Activated CD4-positive, alpha-beta T cell treated with anti-CD3 and anti-CD28 coated beads for 36 hours (primary cell): ENCODE measurements around the gene SIGLEC9. TPM values are rescaled to one million over a fixed set of nuclear protein-coding genes. Genes with fewer than 3 reads are reported as not detected.
"Not testable (repeated sequence)": the region's sequence is repeated elsewhere in the genome, so short reads cannot be mapped to it uniquely, and the experiment has no call there.

Source experiments
- ATAC-seq: fragments of 200-7000 bp; cut with Tn5 transposase; one replicate; pipeline ENCODE4 v1.10.0; 2021; ENCODE audit warnings: mild to moderate bottlenecking, moderate library complexity
- CTCF ChIA-PET: fragments of 350-600 bp; sonication (Branson Sonifier 250); formaldehyde crosslinking; loops from one replicate; lab custom pipeline; 2021; ENCODE audit warnings: antibody characterized with exemption; lab: Charles Lee
- POLR2A ChIA-PET: fragments of 350-600 bp; sonication (Branson Sonifier 250); formaldehyde crosslinking; loops from one replicate; lab custom pipeline; 2021; ENCODE audit warnings: antibody characterized with exemption, inconsistent platforms; lab: Charles Lee
- DNase-seq: peaks from one replicate; pipeline ENCODE4 v3.0.0-alpha.2; 2020
- H3K27ac Mint-ChIP-seq: one replicate; pipeline ENCODE4 v1.8.0; 2021; ENCODE audit warnings: mixed read lengths
- H3K27me3 Mint-ChIP-seq: one replicate; pipeline ENCODE4 v1.8.0; 2021; ENCODE audit warnings: mixed read lengths
- H3K36me3 Mint-ChIP-seq: one replicate; pipeline ENCODE4 v1.8.0; 2021; ENCODE audit warnings: low read depth, mixed read lengths
- H3K4me1 Mint-ChIP-seq: one replicate; pipeline ENCODE4 v1.8.0; 2021; ENCODE audit warnings: mixed read lengths
- H3K4me3 Mint-ChIP-seq: one replicate; pipeline ENCODE4 v1.8.0; 2021; ENCODE audit warnings: mild to moderate bottlenecking, moderate library complexity, mixed read lengths
- H3K9me3 Mint-ChIP-seq: one replicate; pipeline ENCODE4 v1.8.0; 2021; ENCODE audit warnings: low read depth, mixed read lengths
- intact Hi-C, 2 experiments: fragments of 100-400 bp; cut with DNase I in 1 of 2; cut with micrococcal nuclease in 1 of 2; formaldehyde crosslinking; loops; one replicate each; pipeline versions ENCODE4 v1.14.2 to v1.15.1; 2022 to 2024; cut with DNase I, micrococcal nuclease
- total RNA-seq, 2 experiments: library from RNA; stranded (reverse); gene quantifications; one replicate each; pipeline ENCODE4 v1.2.3, GENCODE V29; 2021

SIGLEC9 gene
- total RNA-seq, 2 experiments from 2014 or later, result 0.37 to 0.49 TPM

GRCh38 chr19:51163257-51163656 is 38.6 kb downstream of the SIGLEC9 start:
- intact Hi-C loops, result no loop called here
- POLR2A ChIA-PET, result no interaction called here
- DNase-seq (no peak), ATAC-seq (no peak)
- Mint-ChIP-seq H3K36me3 (no peaks in the 10 kb centered on the region), H3K9me3 (no peaks in the 10 kb centered on the region), H3K27me3 (no peaks in the 10 kb centered on the region), H3K27ac (no peak overlapping the region), H3K4me3 (no peak overlapping the region), H3K4me1 (peaks cover 15% of the 10 kb centered on the region)
- CTCF ChIA-PET, result interaction anchor here (0.9 kb wide), 1 partner anchor 498 kb away, joined by 3 read pairs; no protein-coding TSS in a partner anchor

GRCh38 chr19:51164215-51164614 is 39.5 kb downstream of the SIGLEC9 start:
- ChIA-PET POLR2A (no interaction called here), CTCF (interaction anchor here (1.6 kb wide), 1 partner anchor 96 kb away, joined by 3 read pairs; no protein-coding TSS in a partner anchor)

GRCh38 chr19:51166846-51167490 is 42.3 kb downstream of the SIGLEC9 start:
- H3K36me3 Mint-ChIP-seq, result no peaks in the 10 kb centered on the region

More at GRCh38 chr19:51164215-51164614, 39.5 kb downstream of the SIGLEC9 start:
- intact Hi-C loops, result no loop called here
- Mint-ChIP-seq H3K27me3 (no peaks in the 10 kb centered on the region), H3K4me1 (peaks cover 12% of the 10 kb centered on the region), H3K9me3 (no peaks in the 10 kb centered on the region), H3K36me3 (no peaks in the 10 kb centered on the region), H3K4me3 (no peak overlapping the region), H3K27ac (no peak overlapping the region)
- DNase-seq, result no peak
- no peak for ATAC-seq

GRCh38 chr19:51168564-51169282 is 44.0 kb downstream of the SIGLEC9 start:
- ATAC-seq (no peak), DNase-seq (no peak)
- ChIA-PET POLR2A (no interaction called here), CTCF (interaction anchor here (0.6 kb wide), 1 partner anchor 33 kb away, joined by 3 read pairs; no protein-coding TSS in a partner anchor)
- peaks cover 3% of the 10 kb centered on the region for H3K27me3 Mint-ChIP-seq
- intact Hi-C loops, result loop anchor here in 1 of 2 experiments (1.0 to 2.0 kb wide), 3 partner anchors 91 to 238 kb away; no protein-coding TSS in a partner anchor
- peaks cover 12% of the 10 kb centered on the region for H3K4me1 Mint-ChIP-seq
- H3K4me3 Mint-ChIP-seq, result no peak overlapping the region
- H3K9me3 Mint-ChIP-seq, result no peaks in the 10 kb centered on the region
- no peak overlapping the region for H3K27ac Mint-ChIP-seq
- H3K36me3 Mint-ChIP-seq, result no peaks in the 10 kb centered on the region

More at GRCh38 chr19:51166846-51167490, 42.3 kb downstream of the SIGLEC9 start:
- Mint-ChIP-seq H3K27me3 (peaks cover 3% of the 10 kb centered on the region), H3K27ac (no peak overlapping the region), H3K4me1 (peaks cover 12% of the 10 kb centered on the region), H3K4me3 (no peak overlapping the region), H3K9me3 (no peaks in the 10 kb centered on the region)
- POLR2A ChIA-PET, result no interaction called here
- peak; percentile 70 for ATAC-seq
- intact Hi-C loops, result no loop called here
- CTCF ChIA-PET, result no interaction called here
- peak; percentile 24 for DNase-seq

DNA sequence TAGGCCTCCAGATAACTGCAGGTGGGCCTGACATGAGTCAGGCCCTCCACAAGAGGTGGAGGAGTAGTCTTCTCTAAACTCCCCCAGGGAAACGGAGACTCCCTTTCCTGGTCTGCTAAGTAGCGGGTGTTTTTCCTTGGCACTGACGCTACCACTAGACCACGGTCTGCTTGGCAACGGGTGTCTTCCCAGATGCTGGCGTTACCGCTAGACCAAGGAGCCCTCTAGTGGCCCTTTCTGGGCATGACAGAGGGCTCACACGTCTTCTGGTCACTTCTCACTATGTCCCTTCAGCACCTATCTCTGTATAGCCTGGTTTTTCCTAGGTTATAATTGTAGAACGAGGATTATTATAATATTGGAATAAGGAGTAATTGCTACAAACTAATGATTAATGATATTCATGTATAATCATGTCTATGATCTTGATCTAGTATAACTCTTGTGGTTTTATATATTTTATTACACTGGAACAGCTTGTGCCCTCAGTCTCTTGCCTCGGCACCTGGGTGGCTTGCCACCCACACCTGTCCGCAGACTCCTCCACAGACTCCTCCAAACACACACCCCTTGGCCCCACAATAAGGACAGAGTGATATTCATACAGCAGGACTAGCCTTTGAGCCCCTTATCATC is 44.7 kb downstream of the SIGLEC9 start:
- POLR2A ChIA-PET, result not testable (repeated sequence)

DNA sequence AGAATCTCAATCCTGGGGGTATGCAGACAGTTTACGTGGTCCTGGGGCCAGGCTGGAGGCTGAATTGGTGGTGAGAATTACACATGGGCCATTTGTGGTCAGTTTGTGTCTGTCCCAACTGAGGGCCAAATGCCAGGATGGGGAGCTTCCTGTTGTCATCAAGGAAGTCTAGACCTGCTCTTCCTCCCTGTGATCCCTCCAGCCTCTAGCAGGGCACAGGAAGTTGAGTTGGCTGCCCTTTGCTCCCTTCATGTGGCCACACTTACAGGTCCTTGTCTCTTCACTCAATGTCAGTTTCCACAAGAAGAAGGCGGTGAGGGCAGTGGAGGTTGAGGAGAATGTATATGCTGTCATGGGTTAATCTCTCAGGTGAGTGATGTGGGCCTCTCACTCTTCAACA is 47.5 kb downstream of the SIGLEC9 start:
- DNase-seq (no peak), ATAC-seq (no peak)
- H3K36me3 Mint-ChIP-seq, result no peaks in the 10 kb centered on the region
- CTCF ChIA-PET, result interaction anchor here (0.6 to 2.0 kb wide), 3 partner anchors 14 to 539 kb away, joined by 3 to 6 read pairs (median 4); no protein-coding TSS in a partner anchor
- H3K9me3 Mint-ChIP-seq, result no peaks in the 10 kb centered on the region
- H3K27me3 Mint-ChIP-seq, result peaks cover 3% of the 10 kb centered on the region
- POLR2A ChIA-PET, result no interaction called here
- peaks cover 7% of the 10 kb centered on the region for H3K4me1 Mint-ChIP-seq
- H3K27ac Mint-ChIP-seq, result no peak overlapping the region
- intact Hi-C loops, result no loop called here
- no peak overlapping the region for H3K4me3 Mint-ChIP-seq

More for the DNA sequence above, 44.7 kb downstream of the SIGLEC9 start:
- intact Hi-C loops, result loop anchor here in 1 of 2 experiments (1.0 to 2.0 kb wide), 3 partner anchors 90 to 239 kb away; no protein-coding TSS in a partner anchor
- H3K36me3 Mint-ChIP-seq, CTCF ChIA-PET, H3K9me3 Mint-ChIP-seq, H3K4me3 Mint-ChIP-seq, ATAC-seq, H3K27ac Mint-ChIP-seq, H3K27me3 Mint-ChIP-seq: not testable (repeated sequence)
- H3K4me1 Mint-ChIP-seq, result peaks cover 12% of the 10 kb centered on the region
- DNase-seq, result peak; percentile 77

DNA sequence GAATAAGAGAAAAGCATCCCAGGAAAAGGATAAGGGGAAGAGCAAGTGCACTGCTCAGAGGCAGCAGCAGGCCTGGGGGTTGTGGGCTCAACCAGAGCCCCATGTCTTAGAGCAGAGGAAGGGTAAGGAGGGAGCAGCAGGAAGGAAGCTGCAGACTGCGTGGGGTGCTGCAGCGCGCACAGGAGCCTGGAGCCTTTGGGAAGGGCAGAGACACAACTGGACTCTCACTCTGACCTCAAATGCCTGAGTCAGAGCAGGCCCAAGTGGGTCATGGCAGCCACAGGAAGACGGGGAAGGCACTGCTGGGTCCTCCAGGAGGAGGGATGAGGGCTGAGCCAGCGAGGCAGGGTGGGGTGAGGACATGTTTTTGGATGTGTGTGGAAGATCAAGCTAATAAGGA is 49.0 kb downstream of the SIGLEC9 start:
- peaks cover 2% of the 10 kb centered on the region for H3K4me1 Mint-ChIP-seq
- no peak overlapping the region for H3K4me3 Mint-ChIP-seq
- ATAC-seq, result no peak
- CTCF ChIA-PET, result interaction anchor here (2.0 kb wide), 1 partner anchor 15 kb away, joined by 6 read pairs; no protein-coding TSS in a partner anchor
- H3K27ac Mint-ChIP-seq, result no peak overlapping the region
- no peaks in the 10 kb centered on the region for H3K9me3 Mint-ChIP-seq
- intact Hi-C loops, result no loop called here
- POLR2A ChIA-PET, result no interaction called here
- peaks cover 3% of the 10 kb centered on the region for H3K27me3 Mint-ChIP-seq
- DNase-seq, result no peak
- no peaks in the 10 kb centered on the region for H3K36me3 Mint-ChIP-seq

GRCh38 chr19:51179256-51179655 is 54.5 kb downstream of the SIGLEC9 start:
- ChIA-PET POLR2A (no interaction called here), CTCF (interaction anchor here (0.5 to 1.2 kb wide), 3 partner anchors 9 to 180 kb away, joined by 3 to 7 read pairs (median 3); no protein-coding TSS in a partner anchor)
- ATAC-seq (no peak), DNase-seq (no peak)
- intact Hi-C loops, result no loop called here
- H3K27ac Mint-ChIP-seq, result no peak overlapping the region
- H3K36me3 Mint-ChIP-seq, result no peaks in the 10 kb centered on the region
- peaks cover 5% of the 10 kb centered on the region for H3K27me3 Mint-ChIP-seq
- no peaks in the 10 kb centered on the region for H3K9me3 Mint-ChIP-seq
- H3K4me3 Mint-ChIP-seq, result no peak overlapping the region
- H3K4me1 Mint-ChIP-seq, result no peaks in the 10 kb centered on the region

Other genes starting within 250 kb of the SIGLEC9 start
- not detected for gene KLK4, start 213.5 kb upstream of the SIGLEC9 start, total RNA-seq
- not detected for gene KLK5, start 171.9 kb upstream of the SIGLEC9 start, total RNA-seq
- not detected for gene KLK6, start 155.3 kb upstream of the SIGLEC9 start, total RNA-seq
- gene KLK7, start 141.0 kb upstream of the SIGLEC9 start, total RNA-seq, result not detected
- not detected for gene KLK8, start 123.3 kb upstream of the SIGLEC9 start, total RNA-seq
- not detected for gene KLK10, start 105.2 kb upstream of the SIGLEC9 start, total RNA-seq
- gene KLK11, start 98.3 kb upstream of the SIGLEC9 start, total RNA-seq, result not detected
- gene KLK12, start 89.9 kb upstream of the SIGLEC9 start, total RNA-seq, result not detected
- gene KLK13, start 59.8 kb upstream of the SIGLEC9 start, total RNA-seq, result not detected
- gene KLK14, start 42.0 kb upstream of the SIGLEC9 start, total RNA-seq, result 1 to 10 TPM in 1 of 2 experiments, under 1 TPM in 1; 0.69 to 1.1 TPM
- 1 to 10 TPM; 7.2 to 9.1 TPM for gene CTU1, start 16.5 kb upstream of the SIGLEC9 start, total RNA-seq
- gene SIGLEC7, start 17.4 kb downstream of the SIGLEC9 start, total RNA-seq, result not detected
- under 1 TPM; 0.26 to 0.27 TPM for gene CD33, start 100.2 kb downstream of the SIGLEC9 start, total RNA-seq
- not detected for gene SIGLECL1, start 126.2 kb downstream of the SIGLEC9 start, total RNA-seq
- under 1 TPM; 0.18 to 0.28 TPM for gene IGLON5, start 186.7 kb downstream of the SIGLEC9 start, total RNA-seq
- gene VSIG10L, start 217.2 kb downstream of the SIGLEC9 start, total RNA-seq, result 1 to 10 TPM; 4.5 to 4.6 TPM
- 100 to 1,000 TPM; 108 to 172 TPM for gene ETFB, start 241.5 kb downstream of the SIGLEC9 start, total RNA-seq
- gene CLDND2, start 244.1 kb downstream of the SIGLEC9 start, total RNA-seq, result 1 to 10 TPM; 3.2 to 4.9 TPM
- 100 to 1,000 TPM in 1 of 2 experiments, 10 to 100 TPM in 1; 92.1 to 125 TPM for gene NKG7, start 247.7 kb downstream of the SIGLEC9 start, total RNA-seq